Activated CD8-positive, alpha-beta T cell treated with anti-CD3 and anti-CD28 coated beads for 36 hours (primary cell): ENCODE data around the gene GCNT4. TPM values are rescaled to one million over a fixed set of nuclear protein-coding genes. Genes with fewer than 3 reads are reported as not detected.

ENCODE experiments used
- ATAC-seq: fragments of 200-7000 bp; cut with Tn5 transposase; one replicate; pipeline ENCODE4 v1.10.0; 2021; ENCODE audit warnings: mild to moderate bottlenecking, moderate library complexity
- CTCF ChIA-PET: fragments of 350-600 bp; sonication (Branson Sonifier 250); formaldehyde crosslinking; loops from one replicate; lab custom pipeline; 2021; ENCODE audit warnings: antibody characterized with exemption; lab: Charles Lee
- POLR2A ChIA-PET: fragments of 350-600 bp; sonication (Branson Sonifier 250); formaldehyde crosslinking; loops from one replicate; lab custom pipeline; 2021; ENCODE audit warnings: antibody characterized with exemption; lab: Charles Lee
- DNase-seq: peaks from one replicate; pipeline ENCODE4 v3.0.0-alpha.2; 2020
- H3K27ac Mint-ChIP-seq: one replicate; pipeline ENCODE4 v1.8.0; 2021; ENCODE audit warnings: mild to moderate bottlenecking, mixed read lengths
- H3K27me3 Mint-ChIP-seq: one replicate; pipeline ENCODE4 v1.8.0; 2021; ENCODE audit warnings: mixed read lengths
- H3K36me3 Mint-ChIP-seq: one replicate; pipeline ENCODE4 v1.8.0; 2021; ENCODE audit warnings: low read depth, mixed read lengths
- H3K4me1 Mint-ChIP-seq: one replicate; pipeline ENCODE4 v1.8.0; 2021; ENCODE audit warnings: low read depth, mixed read lengths
- H3K4me3 Mint-ChIP-seq: one replicate; pipeline ENCODE4 v1.8.0; 2021; ENCODE audit warnings: mild to moderate bottlenecking, moderate library complexity, mixed read lengths
- H3K9me3 Mint-ChIP-seq: one replicate; pipeline ENCODE4 v1.8.0; 2021; ENCODE audit warnings: mixed read lengths
- intact Hi-C: fragments of 100-400 bp; cut with micrococcal nuclease; formaldehyde crosslinking; loops from one replicate; pipeline ENCODE4 v1.10.0; 2022
- total RNA-seq, 2 experiments: library from RNA; stranded (reverse); gene quantifications; one replicate each; pipeline ENCODE4 v1.2.3, GENCODE V29; 2021
- TF ChIP-seq, protein P1 (sequence below): fragments of 200-600 bp; IDR thresholded peaks from one replicate; pipeline ENCODE4 v1.8.0; 2022; ENCODE audit warnings: antibody characterized with exemption, mild to moderate bottlenecking

GCNT4 gene
- total RNA-seq, 2 experiments from 2014 or later, result 2.1 to 2.4 TPM

DNA sequence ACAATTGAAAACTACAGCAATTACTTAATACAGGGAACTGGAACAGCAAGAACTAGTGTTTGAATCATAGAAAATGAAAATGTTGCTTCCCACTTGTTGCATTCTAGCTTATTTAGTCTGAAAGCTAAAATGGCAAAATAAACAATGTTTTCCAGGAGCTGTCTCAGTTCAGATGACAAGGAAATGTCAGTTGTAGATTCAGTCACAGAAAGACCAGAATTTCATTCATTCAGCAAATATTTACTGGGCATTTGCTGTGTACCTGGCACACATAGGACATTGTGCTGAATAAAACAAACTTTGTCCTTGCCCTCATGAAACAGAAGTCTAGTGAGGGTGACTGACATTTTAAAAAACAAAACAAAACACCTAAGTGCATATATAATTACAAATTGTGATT lies 41.5 kb downstream of the GCNT4 start:
- Mint-ChIP-seq H3K36me3 (peaks cover 2% of the 10 kb centered on the region), H3K9me3 (peaks cover 2% of the 10 kb centered on the region), H3K4me3 (no peak overlapping the region), H3K27ac (no peak overlapping the region), H3K4me1 (peaks cover 9% of the 10 kb centered on the region), H3K27me3 (no peaks in the 10 kb centered on the region)
- CTCF ChIA-PET, result interaction anchor here (2.0 kb wide), 1 partner anchor 38 kb away, joined by 5 read pairs; no protein-coding TSS in a partner anchor
- TF ChIP-seq, protein P1, sequence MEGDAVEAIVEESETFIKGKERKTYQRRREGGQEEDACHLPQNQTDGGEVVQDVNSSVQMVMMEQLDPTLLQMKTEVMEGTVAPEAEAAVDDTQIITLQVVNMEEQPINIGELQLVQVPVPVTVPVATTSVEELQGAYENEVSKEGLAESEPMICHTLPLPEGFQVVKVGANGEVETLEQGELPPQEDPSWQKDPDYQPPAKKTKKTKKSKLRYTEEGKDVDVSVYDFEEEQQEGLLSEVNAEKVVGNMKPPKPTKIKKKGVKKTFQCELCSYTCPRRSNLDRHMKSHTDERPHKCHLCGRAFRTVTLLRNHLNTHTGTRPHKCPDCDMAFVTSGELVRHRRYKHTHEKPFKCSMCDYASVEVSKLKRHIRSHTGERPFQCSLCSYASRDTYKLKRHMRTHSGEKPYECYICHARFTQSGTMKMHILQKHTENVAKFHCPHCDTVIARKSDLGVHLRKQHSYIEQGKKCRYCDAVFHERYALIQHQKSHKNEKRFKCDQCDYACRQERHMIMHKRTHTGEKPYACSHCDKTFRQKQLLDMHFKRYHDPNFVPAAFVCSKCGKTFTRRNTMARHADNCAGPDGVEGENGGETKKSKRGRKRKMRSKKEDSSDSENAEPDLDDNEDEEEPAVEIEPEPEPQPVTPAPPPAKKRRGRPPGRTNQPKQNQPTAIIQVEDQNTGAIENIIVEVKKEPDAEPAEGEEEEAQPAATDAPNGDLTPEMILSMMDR, result no peak
- ATAC-seq (no peak), DNase-seq (no peak)
- POLR2A ChIA-PET, result no interaction called here
- intact Hi-C loops, result no loop called here

DNA sequence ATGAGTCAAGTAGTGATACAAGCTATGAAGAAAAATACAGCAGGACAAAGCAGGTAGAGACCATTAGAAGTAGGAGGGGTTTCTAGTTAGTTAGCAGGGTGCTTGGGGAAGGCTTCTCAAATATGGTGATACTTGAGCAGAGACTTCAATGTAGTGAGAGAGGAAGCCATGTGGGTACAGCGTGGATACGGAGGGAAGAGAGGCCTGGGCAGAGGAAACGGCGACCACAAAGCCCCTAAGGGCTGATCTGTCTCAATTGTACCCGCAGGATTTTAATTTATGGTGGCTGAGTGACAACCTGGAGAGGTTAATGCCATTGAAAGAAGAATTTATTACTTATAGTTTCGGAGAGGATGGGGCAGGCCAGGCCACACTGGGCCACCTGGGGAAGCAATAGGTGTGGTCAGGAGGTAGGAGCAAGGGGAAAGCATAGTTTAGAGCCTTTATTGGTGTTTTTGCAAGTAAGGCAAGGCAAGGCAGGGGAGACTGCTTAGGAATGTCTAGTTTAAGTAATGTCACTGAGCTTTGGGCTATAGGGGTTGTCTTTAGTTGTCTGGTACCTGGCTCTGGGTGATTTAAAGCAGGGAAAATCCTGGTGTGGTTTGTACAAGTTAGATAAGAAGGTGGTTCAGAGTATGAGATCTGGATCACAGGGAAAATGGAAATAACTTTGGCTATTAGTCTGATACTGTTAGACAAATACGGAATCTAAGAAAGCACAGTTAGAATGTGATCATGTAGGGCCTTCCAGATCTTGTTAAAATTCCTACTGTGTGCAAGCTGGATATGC lies 42.6 kb downstream of the GCNT4 start:
- H3K9me3 Mint-ChIP-seq, result peaks cover 6% of the 10 kb centered on the region
- no peak overlapping the region for H3K27ac Mint-ChIP-seq
- TF ChIP-seq, protein P1, result no peak
- ChIA-PET CTCF (interaction anchor here (0.7 to 2.0 kb wide), 2 partner anchors 39 to 40 kb away, joined by 3 to 5 read pairs; no protein-coding TSS in a partner anchor), POLR2A (no interaction called here)
- no peak for ATAC-seq
- no peak overlapping the region for H3K4me3 Mint-ChIP-seq
- peak; percentile 8 for DNase-seq
- peaks cover 5% of the 10 kb centered on the region for H3K36me3 Mint-ChIP-seq
- peaks cover 9% of the 10 kb centered on the region for H3K4me1 Mint-ChIP-seq
- H3K27me3 Mint-ChIP-seq, result no peaks in the 10 kb centered on the region
- intact Hi-C loops, result no loop called here

DNA sequence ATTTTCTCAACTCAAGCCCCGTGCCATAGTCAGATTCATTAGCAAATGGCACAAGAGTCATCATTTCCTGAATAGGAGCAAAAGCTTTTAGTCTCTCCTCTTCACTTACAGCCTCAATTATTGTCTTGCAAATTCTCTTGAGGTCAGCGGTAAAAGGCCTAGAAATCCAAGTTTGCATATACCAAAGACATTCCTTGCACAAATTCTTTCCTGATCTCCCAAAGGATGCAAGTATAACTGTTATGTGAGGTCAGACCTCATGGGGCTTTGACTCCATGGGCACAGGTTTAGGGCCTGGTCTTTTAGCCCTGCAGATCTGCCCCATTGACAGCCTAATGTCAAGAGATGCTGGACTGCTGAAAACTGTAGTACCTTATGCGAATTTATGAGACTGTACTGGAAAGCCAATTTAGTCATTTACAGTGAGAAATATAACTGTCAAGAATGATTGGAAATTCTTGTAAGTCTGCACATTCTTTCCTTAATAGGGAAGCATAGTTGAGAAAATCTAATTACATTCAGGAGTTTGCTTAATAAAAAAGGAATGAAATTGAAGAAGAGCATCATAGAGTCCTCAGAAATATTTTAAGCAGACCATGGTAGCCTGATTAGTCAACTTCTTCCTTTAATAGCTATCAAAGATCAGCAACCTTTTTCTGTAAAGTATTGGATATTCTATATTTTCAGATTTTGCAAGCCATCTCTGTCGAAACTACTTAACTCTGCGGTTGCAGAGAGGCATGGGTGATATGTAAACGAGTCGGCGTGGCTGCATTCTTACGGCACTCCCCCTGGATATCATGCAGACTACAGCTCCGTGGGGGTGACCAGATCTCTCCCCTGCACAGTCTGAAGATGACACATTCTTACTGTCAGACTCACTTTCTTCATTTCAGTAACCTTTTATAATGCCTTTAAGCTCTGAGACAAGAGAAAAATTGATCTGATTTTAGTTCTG lies 45.2 kb downstream of the GCNT4 start:
- Mint-ChIP-seq H3K27ac (no peak overlapping the region), H3K27me3 (no peaks in the 10 kb centered on the region), H3K4me3 (no peak overlapping the region), H3K4me1 (peaks cover 9% of the 10 kb centered on the region), H3K36me3 (peaks cover 7% of the 10 kb centered on the region), H3K9me3 (peaks cover 6% of the 10 kb centered on the region)
- intact Hi-C loops, result no loop called here
- ChIA-PET POLR2A (no interaction called here), CTCF (interaction anchor here (1.3 kb wide), 1 partner anchor 39 kb away, joined by 3 read pairs; no protein-coding TSS in a partner anchor)
- TF ChIP-seq, protein P1, result no peak
- ATAC-seq, result no peak
- no peak for DNase-seq

DNA sequence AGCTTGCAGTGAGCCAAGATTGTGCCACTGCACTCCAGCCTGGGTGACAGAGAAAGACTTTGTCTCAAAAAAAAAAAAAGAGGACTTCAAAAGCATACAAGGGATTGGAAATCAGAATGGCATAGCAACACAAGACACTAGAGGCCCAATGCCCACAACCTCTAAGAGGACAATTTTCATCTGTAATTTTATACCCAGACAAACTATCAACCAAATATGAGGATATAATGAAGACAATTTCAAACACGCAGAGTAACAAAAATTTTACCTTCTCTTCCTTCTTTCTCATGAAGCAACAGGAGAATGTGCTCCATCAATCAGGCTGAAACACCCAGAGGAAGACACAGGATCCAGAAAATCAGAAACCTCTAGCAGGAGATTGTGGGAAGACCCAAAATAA lies 46.8 kb downstream of the GCNT4 start:
- ChIA-PET POLR2A (no interaction called here), CTCF (no interaction called here)
- Mint-ChIP-seq H3K4me1 (peaks cover 9% of the 10 kb centered on the region), H3K27me3 (no peaks in the 10 kb centered on the region), H3K36me3 (peaks cover 7% of the 10 kb centered on the region), H3K27ac (no peak overlapping the region), H3K9me3 (peaks cover 6% of the 10 kb centered on the region), H3K4me3 (no peak overlapping the region)
- ATAC-seq (no peak), DNase-seq (no peak)
- TF ChIP-seq, protein P1, result no peak
- intact Hi-C loops, result no loop called here

Other genes with a start within 250 kb of the GCNT4 start
- 10 to 100 TPM; 10.4 to 11.5 TPM for gene FAM169A, start 186.2 kb downstream of the GCNT4 start, total RNA-seq
- under 1 TPM; 0.94 to 0.99 TPM for gene ANKRD31, start 184.3 kb upstream of the GCNT4 start, total RNA-seq